SK-N-SH (cell line): Measurements from ENCODE around the gene CPB2. TPM values are rescaled to one million over a fixed set of nuclear protein-coding genes. Genes with fewer than 3 reads are reported as not detected.

ENCODE experiments used
- CTCF ChIA-PET: fragments of 300-600, 350-600 bp; formaldehyde crosslinking; extraction: SDS; loops from one replicate; lab custom pipeline; 2021; lab: Yijun Ruan, JAX
- POLR2A ChIA-PET: fragments of 350-600 bp; sonication (Branson Sonifier 250); formaldehyde crosslinking; extraction: SDS; loops from one replicate; lab custom pipeline; 2020; ENCODE audit warnings: antibody characterized with exemption, inconsistent platforms; lab: Yijun Ruan, JAX
- DNase-seq: peaks from one replicate; pipeline ENCODE4 v3.0.0; 2012
- H2AFZ ChIP-seq: fragments of 200-600 bp; sonication (generic); 2 replicates; pipeline ENCODE4 v1.8.1; 2016; ENCODE audit warnings: antibody characterized with exemption, mild to moderate bottlenecking, low read depth
- H3F3A ChIP-seq: fragments of 200-600 bp; sonication (generic); replicated peaks from 2 replicates; pipeline ENCODE3; 2016; ENCODE audit warnings: antibody characterized with exemption, mild to moderate bottlenecking; ENCODE audit not compliant: insufficient read depth
- H3K27ac ChIP-seq, 2 experiments: fragments of 200-500 bp in 1 of 2; fragments of 200-600 bp in 1 of 2; sonication (Bioruptor generic) in 1 of 2; sonication (generic), shearing (Covaris generic) in 1 of 2; 2 replicates each; pipeline versions ENCODE4 v1.5.1 to v1.6.1; 2014 to 2016; ENCODE audit warnings: low read depth in 2 of 2, inconsistent platforms in 1 of 2, low read length in 1 of 2, mild to moderate bottlenecking in 1 of 2, mixed read lengths in 1 of 2
- H3K27me3 ChIP-seq: fragments of 200-600 bp; sonication (generic), shearing (Covaris generic); 2 replicates; pipeline ENCODE4 v1.6.1; 2016; ENCODE audit warnings: mixed run types; ENCODE audit not compliant: insufficient read depth
- H3K36me3 ChIP-seq, 2 experiments: fragments of 200-500 bp in 1 of 2; fragments of 200-600 bp in 1 of 2; sonication (Bioruptor generic) in 1 of 2; sonication (generic) in 1 of 2; replicated peaks in 1 of 2; 2 replicates each; pipeline versions ENCODE3 to v1.5.1; 2014 to 2016; ENCODE audit warnings: low read length in 1 of 2, mild to moderate bottlenecking in 1 of 2; ENCODE audit not compliant: insufficient read depth in 2 of 2, control insufficient read depth in 1 of 2
- H3K4me1 ChIP-seq, 2 experiments: fragments of 200-500 bp in 1 of 2; fragments of 200-600 bp in 1 of 2; sonication (Bioruptor generic) in 1 of 2; sonication (generic), shearing (Covaris generic) in 1 of 2; 2 replicates each; pipeline versions ENCODE4 v1.5.1 to v1.6.1; 2014 to 2016; ENCODE audit warnings: low read depth in 1 of 2, low read length in 1 of 2, mixed run types in 1 of 2; ENCODE audit not compliant: insufficient read depth in 2 of 2, control insufficient read depth in 1 of 2
- H3K4me2 ChIP-seq: fragments of 200-600 bp; sonication (generic), shearing (Covaris generic); 2 replicates; pipeline ENCODE4 v1.6.1; 2017; ENCODE audit warnings: mixed run types
- H3K4me3 ChIP-seq, 2 experiments: fragments of 200-500 bp in 1 of 2; fragments of 200-600 bp in 1 of 2; sonication (Bioruptor generic) in 1 of 2; sonication (generic), shearing (Covaris generic) in 1 of 2; 2 replicates each; pipeline versions ENCODE4 v1.5.1 to v1.8.1; 2014 to 2016; ENCODE audit warnings: low read depth in 2 of 2, inconsistent platforms in 1 of 2, low read length in 1 of 2, mild to moderate bottlenecking in 1 of 2, mixed read lengths in 1 of 2, moderate library complexity in 1 of 2
- H3K79me2 ChIP-seq: fragments of 200-600 bp; sonication (generic); 2 replicates; pipeline ENCODE4 v1.8.1; 2017; ENCODE audit warnings: mild to moderate bottlenecking; ENCODE audit not compliant: insufficient read depth
- H3K9ac ChIP-seq: fragments of 200-600 bp; sonication (generic); 2 replicates; pipeline ENCODE4 v1.6.1; 2017; ENCODE audit warnings: mixed run types
- H3K9me2 ChIP-seq: fragments of 200-600 bp; sonication (generic); 2 replicates; pipeline ENCODE4 v1.6.1; 2017; ENCODE audit warnings: mixed run types
- H3K9me3 ChIP-seq: fragments of 200-600 bp; sonication (generic); 2 replicates; pipeline ENCODE4 v1.6.1; 2017; ENCODE audit warnings: mixed run types, mild to moderate bottlenecking, moderate library complexity
- H4K20me1 ChIP-seq: fragments of 200-600 bp; sonication (generic); 2 replicates; pipeline ENCODE4 v1.6.1; 2017; ENCODE audit warnings: mild to moderate bottlenecking, mixed run types; ENCODE audit not compliant: insufficient read depth
- EP300 ChIP-seq, 2 experiments: IDR thresholded peaks; 2 replicates each; pipeline versions ENCODE4 v1.4.0 to v1.6.1; 2012; ENCODE audit warnings: borderline replicate concordance in 1 of 2, low read depth in 1 of 2, low read length in 1 of 2
- FOSL2 ChIP-seq: IDR thresholded peaks from 2 replicates; pipeline ENCODE4 v1.4.0; 2012; ENCODE audit warnings: low read depth, mild to moderate bottlenecking, moderate library complexity, borderline replicate concordance
- FOXJ3 ChIP-seq: sonication (generic); formaldehyde crosslinking; IDR thresholded peaks from 2 replicates; pipeline ENCODE4 v1.5.1; 2020; ENCODE audit warnings: mild to moderate bottlenecking, missing genetic modification reagents
- JUND ChIP-seq: IDR thresholded peaks from 2 replicates; pipeline ENCODE4 v1.4.0; 2012
- MXI1 ChIP-seq: IDR thresholded peaks from 2 replicates; pipeline ENCODE4 v1.6.1; 2012; ENCODE audit warnings: mild to moderate bottlenecking, low read depth, low read length, improper control_type of control experiment
- NFIC ChIP-seq: IDR thresholded peaks from 2 replicates; pipeline ENCODE4 v1.4.0; 2012; ENCODE audit warnings: borderline replicate concordance
- RAD21 ChIP-seq: IDR thresholded peaks from 2 replicates; pipeline ENCODE4 v1.6.1; 2012; ENCODE audit warnings: mild to moderate bottlenecking, low read length
- REST ChIP-seq: IDR thresholded peaks from 2 replicates; pipeline ENCODE4 v1.6.1; 2012; ENCODE audit warnings: mild to moderate bottlenecking, low read depth, low read length, moderate library complexity
- RXRA ChIP-seq: IDR thresholded peaks from 2 replicates; pipeline ENCODE4 v1.4.0; 2012; ENCODE audit warnings: low read depth, mild to moderate bottlenecking, borderline replicate concordance
- SMC3 ChIP-seq: IDR thresholded peaks from 2 replicates; pipeline ENCODE4 v1.6.1; 2012; ENCODE audit warnings: low read depth, low read length, improper control_type of control experiment
- USF2 ChIP-seq: fragments of 150-350 bp; IDR thresholded peaks from 2 replicates; pipeline ENCODE4 v1.6.1; 2017; ENCODE audit warnings: antibody characterized with exemption, low read length, low read depth, borderline replicate concordance
- WGBS: methylation state at CpG from one replicate; pipeline ENCODE4 v1.1.6; 2017; ENCODE audit warnings: low lambda C conversion rate; 5-methylcytosine and 5-hydroxymethylcytosine counted together
- polyA plus RNA-seq, 3 experiments: library from polyadenylated mRNA; depleted of rRNA; stranded (reverse); fragments of >200 nt; gene quantifications; 2 replicates each; pipeline ENCODE4 v1.2.3, GENCODE V29; 2012

CPB2 gene
- polyA plus RNA-seq, 1 of the 3 experiments (the other 2 are of a cell fraction) = not detected

- WGBS = 63% methylated on average over 11 of the region's 11 CpGs
- no peaks in the 10 kb centered on the region for H3K9me2 ChIP-seq
- no peak overlapping the region for H3K27ac ChIP-seq
- DNase-seq = no peak
- H3K36me3 ChIP-seq = no peaks in the 10 kb centered on the region
- H2AFZ ChIP-seq = no peak overlapping the region
- peaks cover 14% of the 10 kb centered on the region for H3K27me3 ChIP-seq
- no peaks in the 10 kb centered on the region for H3F3A ChIP-seq
- ChIA-PET CTCF (interaction anchor here (0.6 to 4.3 kb wide), 20 partner anchors 7 to 501 kb away, joined by 3 to 57 read pairs (median 6); partner anchors contain the start of gene ZC3H13), POLR2A (no interaction called here)
- H3K79me2 ChIP-seq = no peaks in the 10 kb centered on the region
- H3K4me2 ChIP-seq = no peak overlapping the region
- TF ChIP-seq RXRA (no peak), FOSL2 (no peak), USF2 (no peak), JUND (no peak), NFIC (no peak), REST (no peak), FOXJ3 (CRISPR knock-in tag) (no peak), MXI1 (no peak), SMC3 (no peak), RAD21 (no peak), EP300 (IDR thresholded peaks at IDR 0.05; ENCODE audit: borderline replicate concordance in 1 of 2, low read depth in 1 of 2, low read length in 1 of 2) (no peak)
- no peak overlapping the region for H3K9ac ChIP-seq
- no peak overlapping the region for H3K4me3 ChIP-seq
- no peaks in the 10 kb centered on the region for H4K20me1 ChIP-seq
- H3K4me1 ChIP-seq = peaks cover 0 to 26% of the 10 kb centered on the region in 2 experiments; a peak in 1 of 4 replicates
- no peaks in the 10 kb centered on the region for H3K9me3 ChIP-seq
Observed at GRCh38 chr13:46124967-46125933, 20.4 kb upstream of the CPB2 start.
